ENCODE measurements around the gene CTPS2. TPM values are rescaled to one million over a fixed set of nuclear protein-coding genes. Genes with fewer than 3 reads are reported as not detected.
"Not testable (repeated sequence)": the region's sequence is repeated elsewhere in the genome, so short reads cannot be mapped to it uniquely, and the experiment has no call there.

Gene CTPS2
- total RNA-seq, 2 donors from 2014 or later = 7.9 to 12.0 TPM

DNA sequence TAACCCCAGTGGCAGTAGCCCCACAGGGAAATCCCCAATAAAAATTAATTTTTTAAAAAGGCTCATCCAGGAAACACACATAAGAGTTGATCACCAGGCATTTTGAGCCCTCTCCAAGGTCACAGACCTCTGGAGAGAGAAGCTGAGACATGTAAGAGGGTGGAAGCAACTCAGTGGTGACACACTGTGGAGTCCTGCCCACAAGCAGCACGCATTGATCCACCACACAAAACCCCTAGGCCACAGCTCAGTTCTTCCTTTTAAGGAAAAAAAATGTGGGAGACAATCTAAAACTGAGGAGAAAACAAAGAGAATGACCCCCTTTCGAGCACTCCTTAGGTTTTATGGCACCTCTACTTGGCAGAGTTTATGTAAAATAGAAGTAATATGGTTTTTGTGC lies 134.3 kb downstream of the CTPS2 start:
- Histone ChIP-seq H3K4me1 (ENCODE audit: control insufficient read depth in 1 of 2, low read depth in 2 of 2) (no peaks in the 10 kb centered on the region), H3K27ac (no peak overlapping the region), H3K4me3 (no peak overlapping the region), H3K9me3 (no peaks in the 10 kb centered on the region), H3K27me3 (replicated peaks; ENCODE audit: insufficient read depth) (no peaks in the 10 kb centered on the region), H3K36me3 (no peaks in the 10 kb centered on the region)
- TF ChIP-seq, protein P1, sequence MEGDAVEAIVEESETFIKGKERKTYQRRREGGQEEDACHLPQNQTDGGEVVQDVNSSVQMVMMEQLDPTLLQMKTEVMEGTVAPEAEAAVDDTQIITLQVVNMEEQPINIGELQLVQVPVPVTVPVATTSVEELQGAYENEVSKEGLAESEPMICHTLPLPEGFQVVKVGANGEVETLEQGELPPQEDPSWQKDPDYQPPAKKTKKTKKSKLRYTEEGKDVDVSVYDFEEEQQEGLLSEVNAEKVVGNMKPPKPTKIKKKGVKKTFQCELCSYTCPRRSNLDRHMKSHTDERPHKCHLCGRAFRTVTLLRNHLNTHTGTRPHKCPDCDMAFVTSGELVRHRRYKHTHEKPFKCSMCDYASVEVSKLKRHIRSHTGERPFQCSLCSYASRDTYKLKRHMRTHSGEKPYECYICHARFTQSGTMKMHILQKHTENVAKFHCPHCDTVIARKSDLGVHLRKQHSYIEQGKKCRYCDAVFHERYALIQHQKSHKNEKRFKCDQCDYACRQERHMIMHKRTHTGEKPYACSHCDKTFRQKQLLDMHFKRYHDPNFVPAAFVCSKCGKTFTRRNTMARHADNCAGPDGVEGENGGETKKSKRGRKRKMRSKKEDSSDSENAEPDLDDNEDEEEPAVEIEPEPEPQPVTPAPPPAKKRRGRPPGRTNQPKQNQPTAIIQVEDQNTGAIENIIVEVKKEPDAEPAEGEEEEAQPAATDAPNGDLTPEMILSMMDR (IDR thresholded peaks at IDR 0.05) = no peak
- ATAC-seq (ENCODE audit: insufficient number of reproducible peaks, low FRiP score, low read depth) (no peak), DNase-seq (ENCODE audit: low spot score) (no peak)

DNA sequence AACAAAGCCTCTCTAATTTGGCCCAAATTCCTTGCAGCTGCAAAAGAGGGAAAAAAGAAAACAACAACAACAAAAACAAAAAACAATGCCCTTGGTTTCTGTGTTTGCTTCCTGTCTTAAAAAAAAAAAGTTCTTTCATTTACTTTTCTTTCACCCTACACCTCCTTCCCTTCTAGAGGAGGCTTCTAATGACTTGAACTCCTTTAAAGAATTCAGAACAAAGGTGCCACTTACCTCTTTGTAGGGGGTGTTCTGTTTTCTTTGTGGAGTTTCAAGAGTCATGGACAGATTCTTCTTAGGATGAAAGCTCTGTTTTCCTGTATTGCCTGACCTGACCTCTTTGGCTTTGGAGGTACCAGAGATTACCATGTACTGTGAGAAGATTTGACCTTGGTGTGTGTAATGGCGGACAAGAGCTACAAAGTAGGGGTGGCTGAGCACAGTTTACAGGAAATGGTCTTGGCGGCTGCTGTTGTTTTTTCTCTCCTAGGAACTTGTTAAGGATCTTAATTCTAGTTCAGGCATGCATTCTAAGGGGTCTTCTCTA lies 134.9 kb downstream of the CTPS2 start:
- H3K27ac ChIP-seq = no peak overlapping the region
- no peaks in the 10 kb centered on the region for H3K9me3 ChIP-seq
- no peak overlapping the region for H3K4me3 ChIP-seq
- H3K36me3 ChIP-seq = no peaks in the 10 kb centered on the region
- TF ChIP-seq, protein P1 (IDR thresholded peaks at IDR 0.05) = no peak
- DNase-seq (ENCODE audit: low spot score) = no peak
- no peaks in the 10 kb centered on the region for H3K4me1 ChIP-seq (ENCODE audit: control insufficient read depth in 1 of 2, low read depth in 2 of 2)
- H3K27me3 ChIP-seq (replicated peaks; ENCODE audit: insufficient read depth) = no peaks in the 10 kb centered on the region
- ATAC-seq (ENCODE audit: insufficient number of reproducible peaks, low FRiP score, low read depth) = no peak

DNA sequence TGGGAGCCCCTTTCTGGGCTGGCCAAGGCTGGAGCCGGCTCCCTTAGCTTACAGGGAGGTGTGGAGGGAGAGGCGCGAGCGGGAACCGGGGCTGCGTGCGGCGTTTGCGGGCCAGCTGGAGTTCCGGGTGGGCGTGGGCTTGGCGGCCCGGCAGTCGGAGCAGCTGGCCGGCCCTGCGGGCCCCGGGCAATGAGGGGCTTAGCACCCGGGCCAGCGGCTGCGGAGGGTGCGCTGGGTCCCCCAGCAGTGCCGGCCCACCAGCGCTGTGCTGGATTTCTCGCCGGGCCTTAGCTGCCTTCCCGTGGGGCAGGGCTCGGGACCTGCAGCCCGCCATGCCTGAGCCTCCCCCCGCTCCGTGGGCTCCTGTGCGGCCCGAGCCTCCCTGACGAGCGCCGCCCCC lies 137.1 kb downstream of the CTPS2 start:
- ATAC-seq (ENCODE audit: insufficient number of reproducible peaks, low FRiP score, low read depth); H3K4me3 ChIP-seq; H3K27me3 ChIP-seq (replicated peaks; ENCODE audit: insufficient read depth); H3K4me1 ChIP-seq (ENCODE audit: control insufficient read depth in 1 of 2, low read depth in 2 of 2); DNase-seq (ENCODE audit: low spot score); H3K9me3 ChIP-seq; H3K36me3 ChIP-seq; H3K27ac ChIP-seq: not testable (repeated sequence)

DNA sequence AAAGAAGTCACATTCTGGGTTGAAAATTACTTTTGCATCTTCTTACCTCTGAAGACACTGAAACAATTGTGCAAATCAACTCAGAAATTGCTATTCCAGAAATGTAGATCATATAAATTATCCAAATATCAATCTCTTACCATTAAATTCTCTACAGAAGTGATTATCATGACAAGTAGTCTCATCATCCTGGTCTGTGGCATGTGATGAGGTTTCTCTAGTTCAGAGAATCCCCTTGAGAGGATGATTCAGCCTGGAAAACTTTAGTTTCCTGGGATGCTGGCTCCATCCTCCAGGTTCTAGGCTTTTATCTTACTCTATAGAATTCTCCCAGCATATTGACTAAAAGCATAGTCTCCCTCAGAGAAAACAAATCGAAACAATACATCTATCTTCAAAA lies 138.7 kb downstream of the CTPS2 start:
- Histone ChIP-seq H3K4me1 (ENCODE audit: control insufficient read depth in 1 of 2, low read depth in 2 of 2) (no peaks in the 10 kb centered on the region), H3K4me3 (no peak overlapping the region), H3K27me3 (replicated peaks; ENCODE audit: insufficient read depth) (no peaks in the 10 kb centered on the region), H3K27ac (no peak overlapping the region), H3K9me3 (no peaks in the 10 kb centered on the region), H3K36me3 (no peaks in the 10 kb centered on the region)
- ATAC-seq (ENCODE audit: insufficient number of reproducible peaks, low FRiP score, low read depth) (no peak), DNase-seq (ENCODE audit: low spot score) (no peak)
- TF ChIP-seq, protein P1 (IDR thresholded peaks at IDR 0.05) = no peak

DNA sequence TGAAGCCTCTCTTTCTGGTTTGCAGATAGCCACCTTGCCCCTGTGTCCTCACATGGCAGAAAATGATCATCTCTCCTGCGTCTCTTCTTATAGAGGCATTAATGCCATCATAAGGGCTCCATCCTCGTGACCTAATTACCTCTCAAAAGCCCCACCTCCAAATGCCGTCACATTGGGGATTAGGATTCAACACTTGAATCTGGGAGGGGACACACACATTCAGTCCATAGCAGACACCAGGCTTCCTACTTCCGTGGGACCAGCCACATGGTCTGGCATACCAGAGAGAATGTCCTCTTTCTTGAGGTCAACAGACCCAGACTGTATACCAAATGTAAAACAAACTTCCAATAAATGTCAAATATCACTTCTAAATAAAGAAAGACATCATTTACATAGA lies 144.8 kb downstream of the CTPS2 start:
- no peak overlapping the region for H3K27ac ChIP-seq
- no peaks in the 10 kb centered on the region for H3K36me3 ChIP-seq
- no peaks in the 10 kb centered on the region for H3K4me1 ChIP-seq (ENCODE audit: control insufficient read depth in 1 of 2, low read depth in 2 of 2)
- TF ChIP-seq, protein P1 (IDR thresholded peaks at IDR 0.05) = no peak
- DNase-seq (ENCODE audit: low spot score) (no peak), ATAC-seq (ENCODE audit: insufficient number of reproducible peaks, low FRiP score, low read depth) (no peak)
- no peaks in the 10 kb centered on the region for H3K27me3 ChIP-seq (replicated peaks; ENCODE audit: insufficient read depth)
- H3K9me3 ChIP-seq = no peaks in the 10 kb centered on the region
- no peak overlapping the region for H3K4me3 ChIP-seq

DNA sequence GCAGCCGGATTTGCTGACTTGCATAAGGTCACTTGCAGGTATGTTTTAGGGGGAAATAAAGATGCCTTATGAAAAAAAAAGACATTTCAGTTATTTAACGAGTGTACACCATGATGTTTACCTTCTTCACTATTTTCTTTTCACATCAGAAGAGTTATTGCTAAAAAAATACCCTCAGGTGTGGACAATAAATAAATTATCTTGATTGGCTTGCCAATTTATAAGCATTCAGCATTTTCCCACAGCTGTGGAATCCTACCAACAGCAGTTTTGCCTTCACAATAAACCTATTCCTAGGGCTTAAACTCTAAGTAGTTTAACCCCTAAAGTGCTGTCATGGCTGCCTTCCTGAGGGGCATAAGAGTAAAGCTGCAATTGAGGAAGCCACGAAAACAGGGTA lies 145.9 kb downstream of the CTPS2 start:
- no peaks in the 10 kb centered on the region for H3K27me3 ChIP-seq (replicated peaks; ENCODE audit: insufficient read depth)
- ATAC-seq (ENCODE audit: insufficient number of reproducible peaks, low FRiP score, low read depth) = no peak
- no peak for DNase-seq (ENCODE audit: low spot score)
- TF ChIP-seq, protein P1 (IDR thresholded peaks at IDR 0.05) = no peak
- H3K27ac ChIP-seq = no peak overlapping the region
- no peak overlapping the region for H3K4me3 ChIP-seq
- no peaks in the 10 kb centered on the region for H3K9me3 ChIP-seq
- no peaks in the 10 kb centered on the region for H3K4me1 ChIP-seq (ENCODE audit: control insufficient read depth in 1 of 2, low read depth in 2 of 2)
- no peaks in the 10 kb centered on the region for H3K36me3 ChIP-seq

Data from thoracic aorta (tissue), 2 donors.